SK-N-DZ (cell line): ENCODE results near the gene PBX3.

ENCODE experiments used
- DNase-seq: peaks from one replicate; pipeline ENCODE4 v3.0.0-alpha.2; 2015; ENCODE audit warnings: low spot score

The PBX3 gene

DNA sequence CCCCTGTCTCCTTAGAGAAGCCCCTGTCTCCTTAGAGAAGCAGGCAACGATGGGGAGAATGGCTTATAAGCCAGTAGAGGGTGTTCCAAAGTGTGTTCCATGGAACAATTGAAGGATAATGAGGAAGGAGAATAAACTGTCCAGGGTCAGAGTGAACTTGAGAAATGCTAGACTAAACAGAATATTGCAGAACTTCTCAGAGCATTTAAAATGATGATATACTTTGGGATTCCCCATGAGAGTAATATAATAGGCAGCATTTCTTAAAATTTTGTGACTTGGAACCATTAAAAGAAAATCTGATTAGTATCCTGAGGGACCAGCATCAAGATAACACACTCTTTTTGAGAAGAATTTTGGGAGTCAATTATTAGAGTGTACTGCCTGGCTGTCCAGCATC is 116.8 kb downstream of the PBX3 start:
- no peak for DNase-seq

DNA sequence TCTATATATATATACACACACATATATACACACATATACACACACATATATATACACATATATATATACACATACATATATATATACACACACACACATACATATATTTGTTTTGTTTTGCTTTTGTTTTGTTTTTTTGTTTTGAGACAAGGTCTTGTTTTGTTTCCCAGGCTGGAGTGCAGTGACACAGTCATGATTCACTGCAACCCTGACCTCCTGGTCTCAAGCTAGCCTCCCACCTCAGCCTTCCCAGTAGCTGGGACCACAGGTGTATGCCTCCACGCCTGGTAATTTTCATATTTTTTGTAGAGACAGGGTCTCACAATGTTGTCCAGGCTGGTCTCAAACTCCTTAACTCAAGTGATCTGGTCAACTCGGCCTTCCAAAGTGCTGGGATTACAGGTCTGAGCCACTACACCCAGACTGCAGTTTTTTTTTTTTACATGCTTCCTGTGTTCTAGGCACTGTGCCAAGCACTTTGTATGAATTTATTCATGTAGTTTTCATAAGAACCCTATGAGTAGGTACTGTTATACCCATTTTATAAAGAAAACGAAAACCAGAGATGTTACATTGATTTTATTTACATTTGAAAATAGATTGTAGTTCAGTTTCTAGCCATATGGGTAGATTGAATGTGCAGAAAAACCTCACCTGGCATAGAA is 120.7 kb downstream of the PBX3 start:
- DNase-seq: no peak

DNA sequence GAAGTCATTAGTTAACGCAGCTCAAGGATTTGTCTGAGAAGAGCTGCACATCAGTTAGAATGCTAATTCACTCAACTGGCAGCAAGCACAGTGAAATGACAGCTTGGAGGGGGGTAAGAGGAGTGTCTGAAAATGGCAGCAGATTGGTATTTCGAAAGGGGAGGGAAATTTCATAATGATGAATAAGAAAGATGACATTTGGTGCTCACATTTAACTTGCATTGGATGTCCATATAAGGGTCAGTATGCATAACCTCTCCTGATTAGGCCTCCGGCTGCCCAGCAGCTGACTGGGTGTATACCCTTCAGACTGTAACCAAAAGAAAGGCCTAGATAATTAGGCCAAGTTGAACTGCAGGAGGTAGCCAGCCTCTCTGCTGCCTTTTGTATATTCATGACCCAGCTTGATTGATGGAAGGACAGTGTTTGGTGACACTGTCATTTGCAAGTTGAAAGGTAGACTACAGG is 131.0 kb downstream of the PBX3 start:
- DNase-seq: no peak

DNA sequence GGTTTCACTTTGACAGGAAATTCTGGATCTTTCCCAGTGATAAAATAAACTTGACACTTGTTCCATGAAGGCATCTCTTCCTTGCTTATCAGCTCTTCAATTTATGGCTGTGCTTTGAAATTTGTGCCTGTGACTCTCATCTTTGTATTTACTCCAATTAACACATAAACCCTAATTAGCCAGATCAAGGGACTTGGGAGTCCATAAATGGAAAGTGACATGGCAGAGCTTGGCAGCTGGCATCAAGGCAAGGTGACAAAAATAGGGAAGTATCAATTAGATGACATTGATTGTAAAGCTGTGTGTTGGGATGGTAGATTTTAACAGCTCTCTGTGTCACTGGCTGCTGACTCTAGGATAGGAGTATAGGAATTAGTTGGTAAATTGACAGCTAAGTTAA is 133.9 kb downstream of the PBX3 start:
- DNase-seq: no peak

DNA sequence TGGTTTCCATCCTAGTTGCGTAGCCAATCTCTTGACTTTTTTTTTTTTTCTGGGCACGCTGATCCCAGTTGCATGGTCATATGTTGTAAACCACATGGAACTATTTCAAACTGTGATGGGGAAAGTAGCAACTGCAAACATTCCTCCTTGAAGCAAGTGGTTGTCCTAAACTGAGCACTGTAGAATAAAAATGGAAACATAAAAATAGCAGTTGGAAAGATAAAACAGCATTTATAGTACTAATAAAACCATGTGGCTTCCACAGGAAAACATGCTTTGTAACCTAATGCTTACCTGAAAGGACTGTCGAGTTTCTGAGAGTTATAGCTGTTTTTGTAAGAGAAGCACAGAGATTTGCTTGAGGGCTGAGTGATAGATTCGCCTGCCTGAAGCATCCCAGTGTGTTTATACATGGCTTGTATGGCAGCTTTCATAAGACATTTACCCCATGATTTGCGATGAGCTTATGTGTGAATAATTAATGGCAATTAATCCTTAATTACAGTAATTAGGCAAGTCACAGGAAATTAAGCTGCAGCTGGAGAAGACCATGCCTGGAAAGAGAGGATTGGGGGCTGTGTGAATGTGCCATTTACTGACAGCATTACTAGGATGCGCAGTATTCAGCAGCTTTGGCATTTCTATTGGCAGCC is 136.5 kb downstream of the PBX3 start:
- no peak for DNase-seq

DNA sequence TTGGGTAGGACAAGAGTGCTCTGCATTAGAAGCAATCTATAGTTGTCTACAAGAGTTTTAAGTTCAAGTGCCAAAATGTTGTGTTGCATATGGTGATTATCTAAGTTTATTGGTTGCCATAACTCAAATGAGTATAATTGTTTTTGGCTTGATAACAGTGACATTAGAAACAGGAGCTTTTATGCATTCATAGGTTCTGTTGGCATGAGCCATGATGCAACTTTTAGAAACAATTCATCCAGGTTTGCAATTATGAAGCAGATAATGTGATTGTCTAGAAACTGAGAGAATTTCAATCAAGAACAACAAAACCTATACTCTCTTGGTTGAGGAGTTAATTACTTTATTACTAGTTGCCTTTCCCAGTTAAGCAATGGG is 137.0 kb downstream of the PBX3 start:
- no peak for DNase-seq

DNA sequence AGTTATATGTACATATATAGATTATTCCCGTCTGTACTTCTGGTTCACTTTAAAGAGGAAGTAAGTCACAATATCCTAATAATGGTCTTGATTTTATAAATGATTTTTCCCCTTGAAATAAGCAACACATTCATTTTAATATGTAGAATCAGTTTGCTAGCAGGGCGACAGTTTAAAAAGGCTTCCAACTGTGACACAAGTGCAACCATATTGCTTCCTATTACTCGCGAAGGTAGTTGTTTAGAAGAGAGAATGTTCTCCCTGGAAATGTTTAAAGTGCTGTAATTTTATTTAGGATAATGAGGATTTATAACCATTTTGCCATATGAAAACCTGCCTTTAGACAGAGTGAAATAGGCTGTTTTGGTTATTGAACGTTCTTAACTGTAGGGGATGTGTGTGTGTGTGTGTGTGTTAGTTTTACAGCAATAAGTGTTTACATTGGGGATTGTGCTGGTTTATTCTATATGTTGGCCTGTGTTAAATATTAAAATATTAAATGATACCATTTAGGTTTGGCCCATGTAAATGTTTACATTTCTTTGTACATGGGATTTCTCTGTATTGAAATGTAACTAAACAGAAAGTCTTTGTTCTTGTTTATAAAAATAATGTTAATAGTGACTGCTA is 138.3 kb downstream of the PBX3 start:
- no peak for DNase-seq

DNA sequence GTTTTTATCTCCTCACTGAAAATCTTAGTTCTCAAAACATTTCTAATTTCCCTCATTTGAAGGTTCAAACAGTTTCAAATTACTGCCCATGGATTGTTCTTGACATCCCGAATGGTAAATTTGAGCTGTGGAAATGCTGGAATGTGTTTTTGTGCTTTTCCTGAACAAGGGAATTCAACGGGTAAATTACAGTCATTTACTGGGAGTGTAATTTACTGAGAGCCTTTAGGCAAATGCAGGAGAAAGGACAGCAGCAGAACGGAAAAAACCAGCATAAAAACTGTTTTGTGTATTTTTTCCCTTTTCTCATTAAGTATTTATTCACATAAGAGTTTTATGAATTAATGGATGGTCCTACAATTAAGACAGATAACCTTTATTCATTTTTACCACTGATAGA is 139.2 kb downstream of the PBX3 start:
- no peak for DNase-seq

DNA sequence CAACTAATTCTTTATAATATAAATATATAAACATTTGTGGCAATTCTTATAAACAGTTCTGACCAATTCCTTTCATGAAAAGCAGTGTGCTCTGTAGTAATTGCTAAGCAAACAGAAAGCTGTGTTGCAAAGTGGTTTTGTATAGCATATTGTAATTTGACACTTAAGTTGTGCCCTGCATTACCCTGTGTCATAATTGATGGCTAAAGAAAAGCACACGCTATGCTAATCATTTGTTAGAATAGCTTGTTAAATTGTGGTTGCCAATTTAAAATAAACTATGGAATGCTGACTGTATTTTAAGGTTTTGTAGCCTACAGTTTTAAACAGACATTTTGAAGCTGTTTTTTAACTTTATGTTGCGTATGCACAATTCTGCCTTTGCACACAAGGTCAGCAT is 140.0 kb downstream of the PBX3 start:
- DNase-seq: peak; percentile 30

DNA sequence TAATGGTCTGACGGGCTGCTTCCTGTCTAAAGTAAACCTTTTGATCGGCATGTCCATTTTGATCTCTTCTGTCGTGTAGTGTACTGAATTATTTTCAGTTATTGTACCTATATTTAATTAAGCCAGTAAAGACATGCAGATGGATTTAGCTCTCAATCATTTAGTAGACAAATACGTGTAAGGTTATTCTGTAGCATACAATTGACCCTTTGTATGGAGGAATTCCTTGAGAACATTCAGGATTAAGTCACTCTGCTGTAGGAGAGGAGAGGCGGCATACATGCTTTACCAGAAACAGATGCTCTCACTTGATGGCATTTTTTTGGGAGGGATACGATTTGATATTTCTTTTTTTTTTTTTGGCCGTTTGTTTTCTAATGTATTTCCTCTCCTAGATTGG is 141.0 kb downstream of the PBX3 start:
- no peak for DNase-seq

DNA sequence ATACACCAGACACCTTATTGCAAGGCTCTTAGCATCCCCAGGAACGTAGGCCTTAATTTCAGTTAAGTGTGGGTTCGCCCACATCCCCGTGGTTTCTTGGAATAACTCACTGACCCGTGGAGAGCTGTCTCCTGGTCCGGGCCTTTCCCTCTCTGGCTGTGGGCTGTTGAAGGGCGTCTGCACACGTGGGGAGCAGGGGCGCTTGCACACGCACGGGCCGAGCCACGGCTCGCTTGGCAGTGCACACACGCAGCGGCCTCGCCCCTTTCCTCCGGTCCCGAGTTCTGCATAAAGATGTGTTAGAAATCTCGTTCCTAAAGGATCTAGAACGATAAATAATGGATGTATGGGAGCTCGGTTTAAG is 141.9 kb downstream of the PBX3 start:
- DNase-seq: peak; percentile 46

DNA sequence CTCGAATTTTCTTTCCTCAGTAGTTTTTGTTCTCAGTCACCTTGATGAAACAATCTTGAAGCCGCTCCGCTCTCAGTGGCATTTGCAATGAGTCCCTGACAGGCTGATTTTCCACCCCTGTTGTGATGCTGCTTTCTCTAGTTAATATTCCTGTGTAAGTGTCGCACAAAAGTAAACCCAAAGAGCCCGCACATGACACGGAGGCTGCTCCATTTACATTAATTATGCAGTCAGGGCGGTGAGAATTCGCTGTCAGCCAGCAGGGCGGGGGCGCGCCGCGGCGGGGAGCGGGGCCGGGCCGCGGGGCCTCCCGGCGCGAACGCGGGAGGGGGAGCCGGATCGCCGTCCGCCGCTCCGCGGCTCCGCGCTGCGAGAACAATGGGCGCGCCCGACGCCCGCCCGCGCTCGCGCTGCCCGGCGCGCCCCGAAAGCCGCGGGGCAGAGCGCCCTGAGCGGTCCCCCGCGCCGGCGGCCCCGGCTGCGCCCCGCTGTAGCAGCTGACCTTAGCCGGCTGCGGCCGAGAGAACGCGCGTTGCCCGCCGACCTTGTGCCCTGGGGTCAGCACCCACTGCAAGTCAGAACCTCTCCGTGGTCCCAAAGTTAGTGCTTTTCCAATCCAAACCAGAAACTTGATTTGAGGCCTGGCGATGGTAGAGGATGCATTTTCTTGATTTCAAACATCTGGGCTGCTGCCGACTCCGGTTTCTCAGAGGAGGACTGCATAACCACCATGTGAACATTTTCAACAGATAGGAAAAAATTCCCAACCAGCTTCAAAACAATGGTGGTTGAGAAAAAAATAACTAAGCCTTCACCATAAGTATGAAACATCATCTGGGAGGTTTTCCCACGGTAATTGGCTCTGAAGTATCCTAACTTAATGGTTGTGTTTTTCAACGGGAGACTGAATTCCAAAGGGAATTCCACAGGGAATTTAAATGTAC is 142.6 kb downstream of the PBX3 start:
- DNase-seq: peak; percentile 42

DNA sequence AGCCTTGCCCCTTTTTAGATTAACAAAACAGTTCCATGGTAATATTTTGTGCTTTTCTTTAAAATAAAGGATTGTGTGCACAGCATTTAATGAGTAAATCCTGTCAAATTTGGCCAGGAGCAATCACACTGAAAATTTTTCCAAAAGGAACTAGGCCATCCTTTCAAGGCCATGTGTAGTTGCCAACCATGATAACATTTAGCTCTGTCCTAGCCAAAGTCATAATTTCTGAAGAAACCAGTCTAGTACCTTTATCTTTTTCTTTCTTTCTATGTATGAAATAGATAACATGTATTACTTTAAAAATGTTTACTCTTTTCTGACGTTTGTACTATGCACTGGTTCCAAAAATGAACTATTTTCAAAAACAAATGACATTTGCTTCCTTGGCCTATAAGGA is 143.7 kb downstream of the PBX3 start:
- DNase-seq: no peak

DNA sequence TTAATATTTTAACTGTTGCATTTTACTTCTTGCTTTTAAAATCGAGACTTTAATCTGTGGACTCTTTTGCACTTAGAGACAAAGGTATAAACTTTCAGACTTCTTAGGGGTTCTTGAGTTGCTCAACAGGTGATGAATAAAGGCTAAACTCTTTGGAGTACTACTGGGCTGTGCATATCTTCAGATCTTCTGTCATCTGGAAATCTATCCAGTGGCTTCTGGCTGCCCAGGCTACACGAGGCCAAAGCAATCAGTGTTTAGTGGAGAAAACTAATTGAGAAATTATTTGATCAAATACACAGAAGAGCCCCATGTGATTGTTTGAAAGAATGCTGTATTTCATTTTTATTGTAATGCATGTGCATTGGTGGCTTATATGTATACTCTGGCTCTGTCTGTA is 146.1 kb downstream of the PBX3 start:
- DNase-seq: no peak

DNA sequence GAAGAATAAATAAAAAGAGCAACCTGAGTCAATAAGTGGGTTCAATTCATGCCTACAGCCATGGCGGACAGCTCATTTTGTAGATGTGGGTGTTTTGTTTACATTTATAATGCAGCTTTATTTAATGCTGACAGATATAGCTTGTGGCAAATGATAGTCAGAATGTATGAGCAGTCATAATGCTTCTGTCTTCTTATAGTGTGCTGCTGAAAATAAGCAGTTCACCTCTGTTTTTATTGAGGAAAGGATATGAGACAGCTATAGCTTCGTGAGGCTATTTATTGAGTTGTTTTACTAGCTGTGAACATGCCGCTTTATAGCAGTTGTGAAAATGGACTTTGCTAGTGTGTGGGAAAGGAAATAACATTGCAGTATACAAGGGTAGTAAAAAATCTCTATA is 147.4 kb downstream of the PBX3 start:
- no peak for DNase-seq

DNA sequence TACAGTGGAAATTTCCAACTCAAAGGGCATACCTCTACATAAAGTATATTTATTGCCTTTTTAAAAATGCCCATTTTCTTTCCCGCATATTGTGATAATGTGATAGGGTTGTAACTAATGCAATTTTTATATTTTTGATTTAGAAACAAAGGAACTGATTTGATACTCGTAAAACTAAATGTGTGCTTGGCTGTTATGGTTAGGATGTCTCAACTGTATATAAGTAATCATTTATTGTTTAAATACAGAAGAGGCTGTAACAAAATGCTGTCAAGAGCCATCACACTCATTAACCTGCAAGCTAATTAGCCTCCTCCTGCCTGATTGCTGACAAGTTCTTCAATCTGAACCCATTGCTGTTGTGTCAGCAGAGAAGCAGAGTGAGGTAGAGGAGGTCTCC is 149.2 kb downstream of the PBX3 start:
- DNase-seq: no peak

DNA sequence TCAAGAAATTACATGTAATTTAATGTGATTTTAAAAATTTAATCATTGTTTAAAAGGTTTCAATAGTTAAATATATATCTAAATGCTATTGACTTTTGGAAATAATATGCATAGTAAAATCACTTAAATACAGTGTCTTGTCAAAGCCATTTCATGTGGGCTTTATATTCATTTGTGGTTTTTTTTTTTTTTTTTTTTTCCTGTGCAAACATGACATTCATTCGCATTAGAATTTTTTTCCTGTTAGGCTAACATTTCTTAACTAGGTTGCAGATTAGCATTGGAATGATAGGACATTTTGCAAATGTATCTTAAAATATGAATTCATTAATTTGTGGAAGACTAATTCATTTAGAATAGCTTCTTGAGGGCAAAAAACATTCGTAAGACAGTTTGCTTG is 149.8 kb downstream of the PBX3 start:
- no peak for DNase-seq

DNA sequence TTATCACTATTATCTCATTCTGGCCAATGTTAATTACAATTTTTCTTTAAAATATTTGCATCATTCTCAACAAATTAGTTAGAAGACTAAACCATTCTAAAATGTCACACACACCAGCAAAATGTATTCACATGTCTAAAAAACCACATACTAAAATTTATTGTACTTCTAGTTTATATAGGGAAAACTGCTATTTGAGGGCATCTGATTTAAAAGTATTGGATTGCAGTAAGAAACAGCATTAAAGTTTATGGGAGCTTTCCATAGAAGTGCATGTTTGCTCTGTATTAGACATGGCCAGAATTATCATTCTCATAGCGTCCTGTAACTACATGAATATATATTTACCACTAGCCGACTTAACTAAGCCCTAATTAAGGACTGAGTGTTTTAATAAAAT is 150.3 kb downstream of the PBX3 start:
- no peak for DNase-seq

DNA sequence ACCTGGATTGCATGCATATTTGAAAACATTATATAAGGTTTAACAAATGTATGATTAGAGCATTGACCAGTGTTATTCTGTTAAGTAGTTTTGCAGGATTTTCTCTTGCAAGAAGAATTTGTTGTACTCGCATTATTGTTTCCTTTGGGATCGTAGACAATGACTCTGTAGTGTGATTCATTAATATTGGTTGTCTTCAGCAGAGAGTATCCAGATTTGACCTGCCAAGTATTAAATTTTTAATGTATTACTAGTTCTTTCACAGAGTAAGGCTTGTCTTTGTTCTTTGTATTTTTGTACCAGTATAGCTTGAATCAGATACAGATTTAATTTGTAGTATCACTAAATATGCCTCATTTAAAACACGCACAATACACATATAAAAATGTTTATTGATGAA is 155.0 kb downstream of the PBX3 start:
- DNase-seq: no peak

DNA sequence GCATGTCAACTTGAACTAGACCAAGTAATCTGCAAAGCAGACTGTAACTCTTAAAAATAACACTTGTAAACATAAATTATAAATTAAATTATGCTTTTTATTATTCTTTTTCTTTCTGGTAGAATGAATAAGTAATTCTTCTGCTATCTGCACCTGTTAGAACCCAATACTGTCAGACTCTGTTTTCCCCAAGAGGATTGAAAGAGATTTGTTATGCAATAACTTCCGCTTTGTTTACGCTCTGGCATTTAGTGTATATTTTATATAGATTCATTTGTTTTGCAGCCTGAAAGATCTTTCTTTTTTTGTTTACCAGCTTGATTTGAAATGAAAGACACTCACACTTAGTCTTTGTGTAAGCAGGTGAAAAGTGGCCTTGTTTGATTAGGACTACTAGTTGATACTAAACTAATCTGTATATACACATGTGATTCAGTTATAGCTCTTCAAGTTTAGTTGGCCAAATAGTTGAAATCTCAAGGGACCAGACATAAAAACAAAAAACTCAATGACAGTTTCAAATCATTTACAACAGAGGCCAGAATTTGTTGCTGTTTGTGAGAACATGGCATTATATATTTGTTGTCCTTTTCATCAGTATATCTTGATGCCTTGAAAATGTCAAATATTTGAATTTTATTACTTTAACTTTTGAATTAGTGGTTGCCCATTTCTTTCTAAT is 155.8 kb downstream of the PBX3 start:
- no peak for DNase-seq

DNA sequence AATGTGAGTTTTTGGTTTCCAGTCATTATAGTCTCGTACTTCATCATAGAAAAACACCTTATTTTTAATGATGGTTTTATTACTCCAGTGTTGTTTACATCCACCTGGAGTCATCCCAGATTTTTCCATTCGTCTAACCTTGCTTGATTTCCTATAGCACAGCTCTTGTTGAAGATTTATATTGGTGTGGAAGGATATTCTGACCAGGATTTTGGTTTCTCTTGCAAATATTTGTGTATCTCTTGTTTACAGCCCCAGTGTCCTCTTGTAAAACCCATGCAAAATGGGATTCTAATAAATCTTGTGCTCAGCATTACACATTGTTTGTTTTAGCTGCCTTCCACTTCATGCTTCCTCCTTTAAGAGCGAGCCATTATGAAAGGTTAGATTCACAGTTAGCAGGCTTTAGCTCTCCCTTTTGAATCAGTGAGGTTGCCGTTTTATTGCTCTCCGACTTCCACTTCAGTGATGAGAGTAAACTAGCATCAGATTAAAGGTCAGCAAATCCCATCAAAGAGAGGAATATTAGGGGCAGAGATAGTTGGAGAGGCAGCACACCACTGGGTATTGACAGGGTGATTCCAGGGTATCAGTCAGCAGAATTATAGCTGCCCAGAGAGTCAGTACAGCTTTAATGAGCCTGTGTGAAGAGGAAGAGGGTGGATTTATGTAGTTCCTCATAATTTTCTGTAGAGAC is 157.1 kb downstream of the PBX3 start:
- DNase-seq: no peak
